SK-N-SH (cell line): ENCODE measurements around the gene SAPCD2. TPM values are rescaled to one million over a fixed set of nuclear protein-coding genes. Genes with fewer than 3 reads are reported as not detected.

Experiments
- CTCF ChIA-PET: fragments of 300-600, 350-600 bp; formaldehyde crosslinking; extraction: SDS; loops from one replicate; lab custom pipeline; 2021; lab: Yijun Ruan, JAX
- POLR2A ChIA-PET: fragments of 350-600 bp; sonication (Branson Sonifier 250); formaldehyde crosslinking; extraction: SDS; loops from one replicate; lab custom pipeline; 2020; ENCODE audit warnings: antibody characterized with exemption, inconsistent platforms; lab: Yijun Ruan, JAX
- DNase-seq: peaks from one replicate; pipeline ENCODE4 v3.0.0; 2012
- H2AFZ ChIP-seq: fragments of 200-600 bp; sonication (generic); 2 replicates; pipeline ENCODE4 v1.8.1; 2016; ENCODE audit warnings: antibody characterized with exemption, mild to moderate bottlenecking, low read depth
- H3F3A ChIP-seq: fragments of 200-600 bp; sonication (generic); replicated peaks from 2 replicates; pipeline ENCODE3; 2016; ENCODE audit warnings: antibody characterized with exemption, mild to moderate bottlenecking; ENCODE audit not compliant: insufficient read depth
- H3K27ac ChIP-seq, 2 experiments: fragments of 200-500 bp in 1 of 2; fragments of 200-600 bp in 1 of 2; sonication (Bioruptor generic) in 1 of 2; sonication (generic), shearing (Covaris generic) in 1 of 2; 2 replicates each; pipeline versions ENCODE4 v1.5.1 to v1.6.1; 2014 to 2016; ENCODE audit warnings: low read depth in 2 of 2, inconsistent platforms in 1 of 2, low read length in 1 of 2, mild to moderate bottlenecking in 1 of 2, mixed read lengths in 1 of 2
- H3K27me3 ChIP-seq: fragments of 200-600 bp; sonication (generic), shearing (Covaris generic); 2 replicates; pipeline ENCODE4 v1.6.1; 2016; ENCODE audit warnings: mixed run types; ENCODE audit not compliant: insufficient read depth
- H3K36me3 ChIP-seq, 2 experiments: fragments of 200-500 bp in 1 of 2; fragments of 200-600 bp in 1 of 2; sonication (Bioruptor generic) in 1 of 2; sonication (generic) in 1 of 2; replicated peaks in 1 of 2; 2 replicates each; pipeline versions ENCODE3 to v1.5.1; 2014 to 2016; ENCODE audit warnings: low read length in 1 of 2, mild to moderate bottlenecking in 1 of 2; ENCODE audit not compliant: insufficient read depth in 2 of 2, control insufficient read depth in 1 of 2
- H3K4me1 ChIP-seq, 2 experiments: fragments of 200-500 bp in 1 of 2; fragments of 200-600 bp in 1 of 2; sonication (Bioruptor generic) in 1 of 2; sonication (generic), shearing (Covaris generic) in 1 of 2; 2 replicates each; pipeline versions ENCODE4 v1.5.1 to v1.6.1; 2014 to 2016; ENCODE audit warnings: low read depth in 1 of 2, low read length in 1 of 2, mixed run types in 1 of 2; ENCODE audit not compliant: insufficient read depth in 2 of 2, control insufficient read depth in 1 of 2
- H3K4me2 ChIP-seq: fragments of 200-600 bp; sonication (generic), shearing (Covaris generic); 2 replicates; pipeline ENCODE4 v1.6.1; 2017; ENCODE audit warnings: mixed run types
- H3K4me3 ChIP-seq, 2 experiments: fragments of 200-500 bp in 1 of 2; fragments of 200-600 bp in 1 of 2; sonication (Bioruptor generic) in 1 of 2; sonication (generic), shearing (Covaris generic) in 1 of 2; 2 replicates each; pipeline versions ENCODE4 v1.5.1 to v1.8.1; 2014 to 2016; ENCODE audit warnings: low read depth in 2 of 2, inconsistent platforms in 1 of 2, low read length in 1 of 2, mild to moderate bottlenecking in 1 of 2, mixed read lengths in 1 of 2, moderate library complexity in 1 of 2
- H3K79me2 ChIP-seq: fragments of 200-600 bp; sonication (generic); 2 replicates; pipeline ENCODE4 v1.8.1; 2017; ENCODE audit warnings: mild to moderate bottlenecking; ENCODE audit not compliant: insufficient read depth
- H3K9ac ChIP-seq: fragments of 200-600 bp; sonication (generic); 2 replicates; pipeline ENCODE4 v1.6.1; 2017; ENCODE audit warnings: mixed run types
- H3K9me2 ChIP-seq: fragments of 200-600 bp; sonication (generic); 2 replicates; pipeline ENCODE4 v1.6.1; 2017; ENCODE audit warnings: mixed run types
- H3K9me3 ChIP-seq: fragments of 200-600 bp; sonication (generic); 2 replicates; pipeline ENCODE4 v1.6.1; 2017; ENCODE audit warnings: mixed run types, mild to moderate bottlenecking, moderate library complexity
- H4K20me1 ChIP-seq: fragments of 200-600 bp; sonication (generic); 2 replicates; pipeline ENCODE4 v1.6.1; 2017; ENCODE audit warnings: mild to moderate bottlenecking, mixed run types; ENCODE audit not compliant: insufficient read depth
- CHD2 ChIP-seq: fragments of 150-350 bp; IDR thresholded peaks from 2 replicates; pipeline ENCODE4 v1.6.1; 2018; ENCODE audit warnings: low read length; ENCODE audit not compliant: partially characterized antibody
- FOSL2 ChIP-seq: IDR thresholded peaks from 2 replicates; pipeline ENCODE4 v1.4.0; 2012; ENCODE audit warnings: low read depth, mild to moderate bottlenecking, moderate library complexity, borderline replicate concordance
- FOXJ3 ChIP-seq: sonication (generic); formaldehyde crosslinking; IDR thresholded peaks from 2 replicates; pipeline ENCODE4 v1.5.1; 2020; ENCODE audit warnings: mild to moderate bottlenecking, missing genetic modification reagents
- MXI1 ChIP-seq: IDR thresholded peaks from 2 replicates; pipeline ENCODE4 v1.6.1; 2012; ENCODE audit warnings: mild to moderate bottlenecking, low read depth, low read length, improper control_type of control experiment
- NFIC ChIP-seq: IDR thresholded peaks from 2 replicates; pipeline ENCODE4 v1.4.0; 2012; ENCODE audit warnings: borderline replicate concordance
- NRF1 ChIP-seq: IDR thresholded peaks from 2 replicates; pipeline ENCODE4 v1.6.1; 2012; ENCODE audit warnings: low read depth, mild to moderate bottlenecking, low read length
- POLR2AphosphoS5 ChIP-seq: IDR thresholded peaks from 2 replicates; pipeline ENCODE4 v1.6.1; 2012; ENCODE audit warnings: low read depth, low read length
- RAD21 ChIP-seq: IDR thresholded peaks from 2 replicates; pipeline ENCODE4 v1.6.1; 2012; ENCODE audit warnings: mild to moderate bottlenecking, low read length
- RCOR1 ChIP-seq: fragments of 150-350 bp; IDR thresholded peaks from 2 replicates; pipeline ENCODE4 v1.6.1; 2017; ENCODE audit warnings: antibody characterized with exemption, low read length
- SMC3 ChIP-seq: IDR thresholded peaks from 2 replicates; pipeline ENCODE4 v1.6.1; 2012; ENCODE audit warnings: low read depth, low read length, improper control_type of control experiment
- TAF1 ChIP-seq: IDR thresholded peaks from 2 replicates; pipeline ENCODE4 v1.6.1; 2012; ENCODE audit warnings: low read depth, mild to moderate bottlenecking, low read length, moderate library complexity, borderline replicate concordance
- TCF12 ChIP-seq: IDR thresholded peaks from 2 replicates; pipeline ENCODE4 v1.4.0; 2012
- WGBS: methylation state at CpG from one replicate; pipeline ENCODE4 v1.1.6; 2017; ENCODE audit warnings: low lambda C conversion rate; 5-methylcytosine and 5-hydroxymethylcytosine counted together
- polyA plus RNA-seq, 3 experiments: library from polyadenylated mRNA; depleted of rRNA; stranded (reverse); fragments of >200 nt; gene quantifications; 2 replicates each; pipeline ENCODE4 v1.2.3, GENCODE V29; 2012
- TF ChIP-seq, protein P1 (sequence below): IDR thresholded peaks from 2 replicates; pipeline ENCODE4 v1.4.0; 2012; ENCODE audit warnings: low read depth, borderline replicate concordance
- TF ChIP-seq, protein P2 (sequence below): fragments of 150-350 bp; IDR thresholded peaks from 2 replicates; pipeline ENCODE4 v1.6.1; 2017; ENCODE audit warnings: antibody characterized with exemption, low read length, low read depth, borderline replicate concordance
- TF ChIP-seq, protein P3 (sequence below): IDR thresholded peaks from 2 replicates; pipeline ENCODE4 v1.4.0; 2012; ENCODE audit warnings: low read depth
- TF ChIP-seq, protein P4 (sequence below): IDR thresholded peaks from 2 replicates; pipeline ENCODE4 v1.6.1; 2012; ENCODE audit warnings: mild to moderate bottlenecking, low read depth, low read length, moderate library complexity
- TF ChIP-seq, protein P5 (sequence below): fragments of 150-350 bp; IDR thresholded peaks from 2 replicates; pipeline ENCODE4 v1.6.1; 2016; ENCODE audit warnings: mild to moderate bottlenecking, low read depth, low read length
- TF ChIP-seq, protein P6 (sequence below): IDR thresholded peaks from 2 replicates; pipeline ENCODE4 v1.4.0; 2012; ENCODE audit warnings: low read depth, borderline replicate concordance
- TF ChIP-seq, protein P7 (sequence below): fragments of 200-600 bp; sonication (generic); IDR thresholded peaks from 2 replicates; pipeline ENCODE4 v1.6.1; 2017; ENCODE audit warnings: antibody characterized with exemption, mild to moderate bottlenecking, moderate library complexity

SAPCD2 gene
- polyA plus RNA-seq, 1 of the 3 experiments (the other 2 are of a cell fraction), result 6.0 TPM

DNA sequence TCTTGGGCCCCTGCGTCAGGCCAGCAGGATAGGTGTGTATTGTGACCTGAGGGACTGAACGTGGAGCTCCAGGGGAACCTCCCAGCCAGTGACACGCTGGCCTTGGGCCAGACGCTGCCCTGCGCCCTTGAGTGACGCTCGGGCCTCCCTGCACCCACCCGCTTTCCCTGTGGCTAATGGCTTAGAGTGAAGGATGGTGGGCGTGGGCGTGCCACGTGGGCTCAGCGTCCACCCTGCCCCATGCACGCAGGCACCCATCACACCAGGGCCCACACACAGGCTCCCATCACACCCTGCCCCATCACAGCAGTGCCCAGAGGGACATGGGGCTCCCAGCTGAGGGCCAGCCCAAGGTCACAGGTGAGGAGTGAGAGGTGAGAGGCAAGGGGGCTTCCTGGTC is 33.3 kb downstream of the SAPCD2 start:
- ChIA-PET POLR2A (no interaction called here), CTCF (interaction anchor here (0.6 to 15.1 kb wide), 7 partner anchors 8 to 194 kb away, joined by 3 to 350 read pairs (median 53); partner anchors contain the start of genes AJM1, C8G, FBXW5 and LCN12)
- H4K20me1 ChIP-seq, result no peaks in the 10 kb centered on the region
- H3K9ac ChIP-seq, result no peak overlapping the region
- H3K4me1 ChIP-seq, result peaks cover 0 to 19% of the 10 kb centered on the region in 2 experiments; a peak in 1 of 4 replicates
- TF ChIP-seq MXI1, result no peak
- TF ChIP-seq, protein P1, sequence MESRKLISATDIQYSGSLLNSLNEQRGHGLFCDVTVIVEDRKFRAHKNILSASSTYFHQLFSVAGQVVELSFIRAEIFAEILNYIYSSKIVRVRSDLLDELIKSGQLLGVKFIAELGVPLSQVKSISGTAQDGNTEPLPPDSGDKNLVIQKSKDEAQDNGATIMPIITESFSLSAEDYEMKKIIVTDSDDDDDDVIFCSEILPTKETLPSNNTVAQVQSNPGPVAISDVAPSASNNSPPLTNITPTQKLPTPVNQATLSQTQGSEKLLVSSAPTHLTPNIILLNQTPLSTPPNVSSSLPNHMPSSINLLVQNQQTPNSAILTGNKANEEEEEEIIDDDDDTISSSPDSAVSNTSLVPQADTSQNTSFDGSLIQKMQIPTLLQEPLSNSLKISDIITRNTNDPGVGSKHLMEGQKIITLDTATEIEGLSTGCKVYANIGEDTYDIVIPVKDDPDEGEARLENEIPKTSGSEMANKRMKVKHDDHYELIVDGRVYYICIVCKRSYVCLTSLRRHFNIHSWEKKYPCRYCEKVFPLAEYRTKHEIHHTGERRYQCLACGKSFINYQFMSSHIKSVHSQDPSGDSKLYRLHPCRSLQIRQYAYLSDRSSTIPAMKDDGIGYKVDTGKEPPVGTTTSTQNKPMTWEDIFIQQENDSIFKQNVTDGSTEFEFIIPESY, result no peak
- TF ChIP-seq RAD21, result no peak
- TF ChIP-seq, protein P2, sequence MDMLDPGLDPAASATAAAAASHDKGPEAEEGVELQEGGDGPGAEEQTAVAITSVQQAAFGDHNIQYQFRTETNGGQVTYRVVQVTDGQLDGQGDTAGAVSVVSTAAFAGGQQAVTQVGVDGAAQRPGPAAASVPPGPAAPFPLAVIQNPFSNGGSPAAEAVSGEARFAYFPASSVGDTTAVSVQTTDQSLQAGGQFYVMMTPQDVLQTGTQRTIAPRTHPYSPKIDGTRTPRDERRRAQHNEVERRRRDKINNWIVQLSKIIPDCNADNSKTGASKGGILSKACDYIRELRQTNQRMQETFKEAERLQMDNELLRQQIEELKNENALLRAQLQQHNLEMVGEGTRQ, result no peak
- no peak for TF ChIP-seq NFIC
- no peak for TF ChIP-seq SMC3
- TF ChIP-seq NRF1, result no peak
- no peak for TF ChIP-seq CHD2
- no peak for TF ChIP-seq RCOR1
- TF ChIP-seq, protein P3, sequence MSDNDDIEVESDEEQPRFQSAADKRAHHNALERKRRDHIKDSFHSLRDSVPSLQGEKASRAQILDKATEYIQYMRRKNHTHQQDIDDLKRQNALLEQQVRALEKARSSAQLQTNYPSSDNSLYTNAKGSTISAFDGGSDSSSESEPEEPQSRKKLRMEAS, result no peak
- TF ChIP-seq TCF12, result no peak
- no peak for TF ChIP-seq TAF1
- TF ChIP-seq, protein P4, sequence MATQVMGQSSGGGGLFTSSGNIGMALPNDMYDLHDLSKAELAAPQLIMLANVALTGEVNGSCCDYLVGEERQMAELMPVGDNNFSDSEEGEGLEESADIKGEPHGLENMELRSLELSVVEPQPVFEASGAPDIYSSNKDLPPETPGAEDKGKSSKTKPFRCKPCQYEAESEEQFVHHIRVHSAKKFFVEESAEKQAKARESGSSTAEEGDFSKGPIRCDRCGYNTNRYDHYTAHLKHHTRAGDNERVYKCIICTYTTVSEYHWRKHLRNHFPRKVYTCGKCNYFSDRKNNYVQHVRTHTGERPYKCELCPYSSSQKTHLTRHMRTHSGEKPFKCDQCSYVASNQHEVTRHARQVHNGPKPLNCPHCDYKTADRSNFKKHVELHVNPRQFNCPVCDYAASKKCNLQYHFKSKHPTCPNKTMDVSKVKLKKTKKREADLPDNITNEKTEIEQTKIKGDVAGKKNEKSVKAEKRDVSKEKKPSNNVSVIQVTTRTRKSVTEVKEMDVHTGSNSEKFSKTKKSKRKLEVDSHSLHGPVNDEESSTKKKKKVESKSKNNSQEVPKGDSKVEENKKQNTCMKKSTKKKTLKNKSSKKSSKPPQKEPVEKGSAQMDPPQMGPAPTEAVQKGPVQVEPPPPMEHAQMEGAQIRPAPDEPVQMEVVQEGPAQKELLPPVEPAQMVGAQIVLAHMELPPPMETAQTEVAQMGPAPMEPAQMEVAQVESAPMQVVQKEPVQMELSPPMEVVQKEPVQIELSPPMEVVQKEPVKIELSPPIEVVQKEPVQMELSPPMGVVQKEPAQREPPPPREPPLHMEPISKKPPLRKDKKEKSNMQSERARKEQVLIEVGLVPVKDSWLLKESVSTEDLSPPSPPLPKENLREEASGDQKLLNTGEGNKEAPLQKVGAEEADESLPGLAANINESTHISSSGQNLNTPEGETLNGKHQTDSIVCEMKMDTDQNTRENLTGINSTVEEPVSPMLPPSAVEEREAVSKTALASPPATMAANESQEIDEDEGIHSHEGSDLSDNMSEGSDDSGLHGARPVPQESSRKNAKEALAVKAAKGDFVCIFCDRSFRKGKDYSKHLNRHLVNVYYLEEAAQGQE, result no peak
- TF ChIP-seq FOXJ3, result no peak
- TF ChIP-seq, protein P5, sequence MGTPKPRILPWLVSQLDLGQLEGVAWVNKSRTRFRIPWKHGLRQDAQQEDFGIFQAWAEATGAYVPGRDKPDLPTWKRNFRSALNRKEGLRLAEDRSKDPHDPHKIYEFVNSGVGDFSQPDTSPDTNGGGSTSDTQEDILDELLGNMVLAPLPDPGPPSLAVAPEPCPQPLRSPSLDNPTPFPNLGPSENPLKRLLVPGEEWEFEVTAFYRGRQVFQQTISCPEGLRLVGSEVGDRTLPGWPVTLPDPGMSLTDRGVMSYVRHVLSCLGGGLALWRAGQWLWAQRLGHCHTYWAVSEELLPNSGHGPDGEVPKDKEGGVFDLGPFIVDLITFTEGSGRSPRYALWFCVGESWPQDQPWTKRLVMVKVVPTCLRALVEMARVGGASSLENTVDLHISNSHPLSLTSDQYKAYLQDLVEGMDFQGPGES, result no peak
- no peak for TF ChIP-seq POLR2AphosphoS5
- TF ChIP-seq FOSL2, result no peak
- TF ChIP-seq, protein P6, sequence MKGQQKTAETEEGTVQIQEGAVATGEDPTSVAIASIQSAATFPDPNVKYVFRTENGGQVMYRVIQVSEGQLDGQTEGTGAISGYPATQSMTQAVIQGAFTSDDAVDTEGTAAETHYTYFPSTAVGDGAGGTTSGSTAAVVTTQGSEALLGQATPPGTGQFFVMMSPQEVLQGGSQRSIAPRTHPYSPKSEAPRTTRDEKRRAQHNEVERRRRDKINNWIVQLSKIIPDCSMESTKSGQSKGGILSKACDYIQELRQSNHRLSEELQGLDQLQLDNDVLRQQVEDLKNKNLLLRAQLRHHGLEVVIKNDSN, result no peak
- TF ChIP-seq, protein P7, sequence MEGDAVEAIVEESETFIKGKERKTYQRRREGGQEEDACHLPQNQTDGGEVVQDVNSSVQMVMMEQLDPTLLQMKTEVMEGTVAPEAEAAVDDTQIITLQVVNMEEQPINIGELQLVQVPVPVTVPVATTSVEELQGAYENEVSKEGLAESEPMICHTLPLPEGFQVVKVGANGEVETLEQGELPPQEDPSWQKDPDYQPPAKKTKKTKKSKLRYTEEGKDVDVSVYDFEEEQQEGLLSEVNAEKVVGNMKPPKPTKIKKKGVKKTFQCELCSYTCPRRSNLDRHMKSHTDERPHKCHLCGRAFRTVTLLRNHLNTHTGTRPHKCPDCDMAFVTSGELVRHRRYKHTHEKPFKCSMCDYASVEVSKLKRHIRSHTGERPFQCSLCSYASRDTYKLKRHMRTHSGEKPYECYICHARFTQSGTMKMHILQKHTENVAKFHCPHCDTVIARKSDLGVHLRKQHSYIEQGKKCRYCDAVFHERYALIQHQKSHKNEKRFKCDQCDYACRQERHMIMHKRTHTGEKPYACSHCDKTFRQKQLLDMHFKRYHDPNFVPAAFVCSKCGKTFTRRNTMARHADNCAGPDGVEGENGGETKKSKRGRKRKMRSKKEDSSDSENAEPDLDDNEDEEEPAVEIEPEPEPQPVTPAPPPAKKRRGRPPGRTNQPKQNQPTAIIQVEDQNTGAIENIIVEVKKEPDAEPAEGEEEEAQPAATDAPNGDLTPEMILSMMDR, result no peak
- no peak for DNase-seq
- H3K36me3 ChIP-seq, result peaks cover 0 to 19% of the 10 kb centered on the region in 2 experiments
- H3K27me3 ChIP-seq, result no peaks in the 10 kb centered on the region
- no peak overlapping the region for H3K27ac ChIP-seq
- peaks cover 4% of the 10 kb centered on the region for H3F3A ChIP-seq
- no peak overlapping the region for H3K4me2 ChIP-seq
- no peaks in the 10 kb centered on the region for H3K9me2 ChIP-seq
- H2AFZ ChIP-seq, result no peak overlapping the region
- no peaks in the 10 kb centered on the region for H3K79me2 ChIP-seq
- no peak overlapping the region for H3K4me3 ChIP-seq
- WGBS, result 80% methylated on average over 2 of the region's 13 CpGs
- H3K9me3 ChIP-seq, result no peaks in the 10 kb centered on the region
